Measurements from ENCODE around the gene R3HCC1L. TPM values are rescaled to one million over a fixed set of nuclear protein-coding genes. Genes with fewer than 3 reads are reported as not detected.

The R3HCC1L gene
- total RNA-seq, 1 experiment from 2014 or later = 11.8 TPM

- no peaks in the 10 kb centered on the region for H3K9me3 Mint-ChIP-seq (ENCODE audit: low read depth, unreplicated experiment)
- no TSS peak for BruUV-seq (replicated peaks)
- H3K27ac Mint-ChIP-seq (ENCODE audit: unreplicated experiment) = no peak overlapping the region
- no peak overlapping the region for H3K4me3 Mint-ChIP-seq (ENCODE audit: low read depth, unreplicated experiment)
- intact Hi-C loops (cut with micrococcal nuclease; ENCODE audit: unreplicated experiment) = no loop called here
- H3K36me3 Mint-ChIP-seq (ENCODE audit: insufficient read depth, unreplicated experiment) = no peaks in the 10 kb centered on the region
- CTCF ChIA-PET = no interaction called here
- H3K27me3 Mint-ChIP-seq (ENCODE audit: unreplicated experiment) = no peaks in the 10 kb centered on the region
- DNase-seq = no peak
- TF ChIP-seq, protein P1, sequence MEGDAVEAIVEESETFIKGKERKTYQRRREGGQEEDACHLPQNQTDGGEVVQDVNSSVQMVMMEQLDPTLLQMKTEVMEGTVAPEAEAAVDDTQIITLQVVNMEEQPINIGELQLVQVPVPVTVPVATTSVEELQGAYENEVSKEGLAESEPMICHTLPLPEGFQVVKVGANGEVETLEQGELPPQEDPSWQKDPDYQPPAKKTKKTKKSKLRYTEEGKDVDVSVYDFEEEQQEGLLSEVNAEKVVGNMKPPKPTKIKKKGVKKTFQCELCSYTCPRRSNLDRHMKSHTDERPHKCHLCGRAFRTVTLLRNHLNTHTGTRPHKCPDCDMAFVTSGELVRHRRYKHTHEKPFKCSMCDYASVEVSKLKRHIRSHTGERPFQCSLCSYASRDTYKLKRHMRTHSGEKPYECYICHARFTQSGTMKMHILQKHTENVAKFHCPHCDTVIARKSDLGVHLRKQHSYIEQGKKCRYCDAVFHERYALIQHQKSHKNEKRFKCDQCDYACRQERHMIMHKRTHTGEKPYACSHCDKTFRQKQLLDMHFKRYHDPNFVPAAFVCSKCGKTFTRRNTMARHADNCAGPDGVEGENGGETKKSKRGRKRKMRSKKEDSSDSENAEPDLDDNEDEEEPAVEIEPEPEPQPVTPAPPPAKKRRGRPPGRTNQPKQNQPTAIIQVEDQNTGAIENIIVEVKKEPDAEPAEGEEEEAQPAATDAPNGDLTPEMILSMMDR (IDR thresholded peaks at IDR 0.05; ENCODE audit: unreplicated experiment) = no peak
- H3K4me1 Mint-ChIP-seq (ENCODE audit: low read depth, unreplicated experiment) = no peaks in the 10 kb centered on the region
Observed at GRCh38 chr10:98231417-98231816, 97.0 kb downstream of the R3HCC1L start.

- DNase-seq = no peak
- Mint-ChIP-seq H3K9me3 (ENCODE audit: low read depth, unreplicated experiment) (no peaks in the 10 kb centered on the region), H3K27me3 (ENCODE audit: unreplicated experiment) (no peaks in the 10 kb centered on the region), H3K4me3 (ENCODE audit: low read depth, unreplicated experiment) (no peak overlapping the region), H3K27ac (ENCODE audit: unreplicated experiment) (no peak overlapping the region), H3K4me1 (ENCODE audit: low read depth, unreplicated experiment) (no peaks in the 10 kb centered on the region), H3K36me3 (ENCODE audit: insufficient read depth, unreplicated experiment) (no peaks in the 10 kb centered on the region)
- intact Hi-C loops (cut with micrococcal nuclease; ENCODE audit: unreplicated experiment) = no loop called here
- BruUV-seq (replicated peaks) = no TSS peak
- CTCF ChIA-PET = no interaction called here
- TF ChIP-seq, protein P1 (IDR thresholded peaks at IDR 0.05; ENCODE audit: unreplicated experiment) = no peak
Observed at GRCh38 chr10:98235846-98236245, 101.4 kb downstream of the R3HCC1L start.

DNA sequence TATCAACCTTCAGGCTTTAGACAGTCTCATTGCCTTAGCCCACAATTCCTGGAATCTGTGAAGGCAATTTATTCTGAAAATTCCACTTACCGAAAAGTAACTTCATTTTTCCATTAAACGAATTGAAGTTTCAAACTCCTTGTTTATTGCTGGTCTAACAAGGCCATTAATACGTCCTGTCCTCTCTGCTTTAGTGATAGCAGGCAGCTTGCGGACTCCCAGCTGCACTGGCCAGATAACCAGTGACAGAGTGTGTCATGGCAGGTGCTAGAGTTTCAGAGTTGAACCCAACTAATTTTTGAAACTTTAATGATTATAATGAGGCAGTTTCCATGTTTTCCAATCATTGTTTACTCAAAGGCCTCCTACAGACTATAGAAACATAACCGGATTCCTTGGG is 102.4 kb downstream of the R3HCC1L start:
- no TSS peak for BruUV-seq (replicated peaks)
- Mint-ChIP-seq H3K27ac (ENCODE audit: unreplicated experiment) (no peak overlapping the region), H3K9me3 (ENCODE audit: low read depth, unreplicated experiment) (no peaks in the 10 kb centered on the region), H3K27me3 (ENCODE audit: unreplicated experiment) (no peaks in the 10 kb centered on the region), H3K4me3 (ENCODE audit: low read depth, unreplicated experiment) (no peak overlapping the region), H3K36me3 (ENCODE audit: insufficient read depth, unreplicated experiment) (no peaks in the 10 kb centered on the region), H3K4me1 (ENCODE audit: low read depth, unreplicated experiment) (no peaks in the 10 kb centered on the region)
- intact Hi-C loops (cut with micrococcal nuclease; ENCODE audit: unreplicated experiment) = no loop called here
- TF ChIP-seq, protein P1 (IDR thresholded peaks at IDR 0.05; ENCODE audit: unreplicated experiment) = no peak
- no peak for DNase-seq
- CTCF ChIA-PET = no interaction called here

GRCh38 chr10:98238391-98238790 is 103.9 kb downstream of the R3HCC1L start:
- H3K36me3 Mint-ChIP-seq (ENCODE audit: insufficient read depth, unreplicated experiment) = no peaks in the 10 kb centered on the region
- BruUV-seq (replicated peaks) = no TSS peak
- CTCF ChIA-PET = no interaction called here
- no peaks in the 10 kb centered on the region for H3K27me3 Mint-ChIP-seq (ENCODE audit: unreplicated experiment)
- TF ChIP-seq, protein P1 (IDR thresholded peaks at IDR 0.05; ENCODE audit: unreplicated experiment) = no peak
- intact Hi-C loops (cut with micrococcal nuclease; ENCODE audit: unreplicated experiment) = no loop called here
- DNase-seq = no peak
- H3K4me1 Mint-ChIP-seq (ENCODE audit: low read depth, unreplicated experiment) = no peaks in the 10 kb centered on the region
- no peak overlapping the region for H3K27ac Mint-ChIP-seq (ENCODE audit: unreplicated experiment)
- no peak overlapping the region for H3K4me3 Mint-ChIP-seq (ENCODE audit: low read depth, unreplicated experiment)
- H3K9me3 Mint-ChIP-seq (ENCODE audit: low read depth, unreplicated experiment) = no peaks in the 10 kb centered on the region

DNA sequence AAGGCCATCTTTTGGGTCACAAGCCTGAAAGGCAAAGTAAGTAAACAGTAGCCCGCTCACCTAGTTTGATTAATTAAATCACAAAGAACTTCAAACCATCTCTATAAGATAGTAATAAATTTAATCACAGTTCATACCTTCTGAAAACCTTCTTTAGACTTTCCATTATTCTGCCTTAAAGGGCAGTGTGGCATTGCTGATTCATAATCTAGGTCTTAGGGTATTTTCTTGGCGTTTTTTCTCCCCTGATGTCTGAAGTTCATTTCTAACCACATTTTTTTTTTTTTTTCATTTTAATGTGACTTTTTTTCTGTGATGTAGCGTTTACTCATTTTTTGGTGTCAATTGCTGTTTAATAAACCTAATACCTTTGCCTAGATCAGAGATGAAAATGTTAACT is 106.1 kb downstream of the R3HCC1L start:
- Mint-ChIP-seq H3K27me3 (ENCODE audit: unreplicated experiment) (no peaks in the 10 kb centered on the region), H3K9me3 (ENCODE audit: low read depth, unreplicated experiment) (no peaks in the 10 kb centered on the region), H3K4me1 (ENCODE audit: low read depth, unreplicated experiment) (no peaks in the 10 kb centered on the region), H3K4me3 (ENCODE audit: low read depth, unreplicated experiment) (no peak overlapping the region), H3K36me3 (ENCODE audit: insufficient read depth, unreplicated experiment) (no peaks in the 10 kb centered on the region), H3K27ac (ENCODE audit: unreplicated experiment) (no peak overlapping the region)
- CTCF ChIA-PET = no interaction called here
- BruUV-seq (replicated peaks) = no TSS peak
- intact Hi-C loops (cut with micrococcal nuclease; ENCODE audit: unreplicated experiment) = no loop called here
- DNase-seq = no peak
- TF ChIP-seq, protein P1 (IDR thresholded peaks at IDR 0.05; ENCODE audit: unreplicated experiment) = no peak

Data from Calu3 (cell line).